ENCODE results near the gene CNTNAP2. TPM values are rescaled to one million over a fixed set of nuclear protein-coding genes. Genes with fewer than 3 reads are reported as not detected.

The CNTNAP2 gene
- total and polyA plus RNA-seq, 2 of the 4 experiments (the other 2 are of a cell fraction), result not detected

GRCh38 chr7:148286150-148286549 lies 2169.5 kb downstream of the CNTNAP2 start:
- Histone ChIP-seq H3K4me2 (ENCODE audit: low read depth, low read length) (no peak overlapping the region), H4K20me1 (ENCODE audit: insufficient read depth, low read length) (no peaks in the 10 kb centered on the region), H3K79me1 (ENCODE audit: low read depth in 1 of 2, low read length in 2 of 2) (no peaks in the 10 kb centered on the region), H3K4me1 (ENCODE audit: control insufficient read depth, insufficient read depth, low read length) (no peaks in the 10 kb centered on the region), H2AFZ (replicated peaks; ENCODE audit: low read length, poor library complexity) (no peak overlapping the region), H2BK5ac (ENCODE audit: low read depth, low read length, poor library complexity, severe bottlenecking) (no peak overlapping the region), H2BK15ac (ENCODE audit: low read depth, low read length) (no peak overlapping the region), H3K9me1 (ENCODE audit: insufficient read depth, low read length) (no peaks in the 10 kb centered on the region), H2AK9ac (replicated peaks; ENCODE audit: low read depth, low read length, poor library complexity) (no peak overlapping the region), H4K91ac (ENCODE audit: insufficient read depth, low read depth, low read length) (no peak overlapping the region), H3K23ac (ENCODE audit: low read depth, low read length) (no peak overlapping the region), H3K36me3 (ENCODE audit: control insufficient read depth, insufficient read depth, low read length) (no peaks in the 10 kb centered on the region), H3K27ac (ENCODE audit: insufficient read depth, low read length) (no peak overlapping the region), H3K9ac (ENCODE audit: low read depth, low read length) (no peak overlapping the region), H3K9me3 (ENCODE audit: control insufficient read depth, insufficient read depth, low read length) (peaks cover 8% of the 10 kb centered on the region), H3K4ac (ENCODE audit: low read depth, low read length) (no peak overlapping the region), H3K14ac (replicated peaks; ENCODE audit: low read depth, low read length) (no peak overlapping the region), H4K8ac (ENCODE audit: low read depth in 2 of 2, low read length in 2 of 2) (no peak overlapping the region), H2AK5ac (ENCODE audit: low read depth, low read length) (no peak overlapping the region), H3K56ac (ENCODE audit: extremely low read depth, insufficient read depth, low read length) (no peak overlapping the region), H3K4me3 (ENCODE audit: insufficient read depth, low read depth, low read length) (no peak overlapping the region), H3K27me3 (ENCODE audit: control insufficient read depth, insufficient read depth, low read length) (no peaks in the 10 kb centered on the region), H3K18ac (ENCODE audit: low read depth, low read length) (no peak overlapping the region), H4K5ac (ENCODE audit: low read depth, low read length) (no peak overlapping the region), H2BK120ac (ENCODE audit: low read depth, low read length) (no peak overlapping the region), H2BK20ac (ENCODE audit: low read depth, low read length) (no peak overlapping the region)
- dilution Hi-C loops (cut with HindIII; ENCODE audit: low sequenced_read_pairs, unreplicated experiment) (no loop called here), intact Hi-C loops (cut with micrococcal nuclease) (no loop called here), in situ Hi-C loops (cut with MboI; ENCODE audit: low sequenced_read_pairs) (no loop called here)
- ATAC-seq (ENCODE audit: low read depth) (no peak), DNase-seq (no peak)
- TF ChIP-seq RAD21 (IDR thresholded peaks at IDR 0.05; ENCODE audit: low read length) (no peak), MAFK (IDR thresholded peaks at IDR 0.05; ENCODE audit: low read depth, low read length) (no peak), POLR2A (IDR thresholded peaks at IDR 0.05; ENCODE audit: low read depth, low read length) (no peak), SMC3 (IDR thresholded peaks at IDR 0.05; ENCODE audit: low read depth, low read length) (no peak), RFX5 (IDR thresholded peaks at IDR 0.05; ENCODE audit: low read depth, low read length) (no peak), RCOR1 (IDR thresholded peaks at IDR 0.05; ENCODE audit: insufficient replicate concordance, low read length) (no peak), FOS (IDR thresholded peaks at IDR 0.05; ENCODE audit: low read depth, low read length) (no peak), CEBPB (IDR thresholded peaks at IDR 0.05; ENCODE audit: low read depth, low read length) (no peak), BHLHE40 (IDR thresholded peaks at IDR 0.05; ENCODE audit: low read depth, low read length) (no peak), ELK1 (IDR thresholded peaks at IDR 0.05; ENCODE audit: borderline replicate concordance, low read depth, low read length) (no peak), MAZ (IDR thresholded peaks at IDR 0.05; ENCODE audit: borderline replicate concordance, low read depth, low read length) (no peak), CHD1 (IDR thresholded peaks at IDR 0.05; ENCODE audit: low read depth, low read length) (no peak), MXI1 (IDR thresholded peaks at IDR 0.05; ENCODE audit: borderline replicate concordance, low read depth, low read length) (no peak), NFE2L2 (IDR thresholded peaks at IDR 0.05; ENCODE audit: low read depth, low read length) (no peak)
- TF ChIP-seq, protein P1, sequence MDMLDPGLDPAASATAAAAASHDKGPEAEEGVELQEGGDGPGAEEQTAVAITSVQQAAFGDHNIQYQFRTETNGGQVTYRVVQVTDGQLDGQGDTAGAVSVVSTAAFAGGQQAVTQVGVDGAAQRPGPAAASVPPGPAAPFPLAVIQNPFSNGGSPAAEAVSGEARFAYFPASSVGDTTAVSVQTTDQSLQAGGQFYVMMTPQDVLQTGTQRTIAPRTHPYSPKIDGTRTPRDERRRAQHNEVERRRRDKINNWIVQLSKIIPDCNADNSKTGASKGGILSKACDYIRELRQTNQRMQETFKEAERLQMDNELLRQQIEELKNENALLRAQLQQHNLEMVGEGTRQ (IDR thresholded peaks at IDR 0.05; ENCODE audit: low read depth, low read length), result no peak
- TF ChIP-seq, protein P2, sequence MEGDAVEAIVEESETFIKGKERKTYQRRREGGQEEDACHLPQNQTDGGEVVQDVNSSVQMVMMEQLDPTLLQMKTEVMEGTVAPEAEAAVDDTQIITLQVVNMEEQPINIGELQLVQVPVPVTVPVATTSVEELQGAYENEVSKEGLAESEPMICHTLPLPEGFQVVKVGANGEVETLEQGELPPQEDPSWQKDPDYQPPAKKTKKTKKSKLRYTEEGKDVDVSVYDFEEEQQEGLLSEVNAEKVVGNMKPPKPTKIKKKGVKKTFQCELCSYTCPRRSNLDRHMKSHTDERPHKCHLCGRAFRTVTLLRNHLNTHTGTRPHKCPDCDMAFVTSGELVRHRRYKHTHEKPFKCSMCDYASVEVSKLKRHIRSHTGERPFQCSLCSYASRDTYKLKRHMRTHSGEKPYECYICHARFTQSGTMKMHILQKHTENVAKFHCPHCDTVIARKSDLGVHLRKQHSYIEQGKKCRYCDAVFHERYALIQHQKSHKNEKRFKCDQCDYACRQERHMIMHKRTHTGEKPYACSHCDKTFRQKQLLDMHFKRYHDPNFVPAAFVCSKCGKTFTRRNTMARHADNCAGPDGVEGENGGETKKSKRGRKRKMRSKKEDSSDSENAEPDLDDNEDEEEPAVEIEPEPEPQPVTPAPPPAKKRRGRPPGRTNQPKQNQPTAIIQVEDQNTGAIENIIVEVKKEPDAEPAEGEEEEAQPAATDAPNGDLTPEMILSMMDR (conservative IDR thresholded peaks at IDR 0.05; ENCODE audit: low read depth, low read length), result no peak
- CTCF ChIA-PET, result no interaction called here
- POLR2A ChIA-PET (ENCODE audit: unreplicated experiment), result no interaction called here
- no CpG with 5 or more reads among the region's 2 CpGs for WGBS, 2 experiments (ENCODE audit: extremely low coverage in 2 of 2, insufficient read length in 1 of 2)
- BruUV-seq (replicated peaks), result no TSS peak
